Parathyroid adenoma (tissue), 2 donors: ENCODE results near the gene DSCAM.

ENCODE experiments used
- H2AFZ ChIP-seq: fragments of 300-600 bp; sonication (generic); one replicate; pipeline ENCODE4 v1.7.0; 2017; ENCODE audit warnings: antibody characterized with exemption, mild to moderate bottlenecking
- H3K27ac ChIP-seq: fragments of 300-600 bp; sonication (generic); one replicate; pipeline ENCODE4 v1.7.0; 2017
- H3K27me3 ChIP-seq: fragments of 300-600 bp; sonication (generic); one replicate; pipeline ENCODE4 v1.7.0; 2017; ENCODE audit warnings: low read length; ENCODE audit not compliant: control insufficient read depth, insufficient read depth
- H3K36me3 ChIP-seq: fragments of 300-600 bp; sonication (generic); one replicate; pipeline ENCODE4 v1.7.0; 2017; ENCODE audit warnings: low read length; ENCODE audit not compliant: control insufficient read depth, insufficient read depth
- H3K4me1 ChIP-seq: fragments of 300-600 bp; sonication (generic); one replicate; pipeline ENCODE4 v1.7.0; 2017; ENCODE audit warnings: control low read depth
- H3K4me2 ChIP-seq: fragments of 300-600 bp; sonication (generic); one replicate; pipeline ENCODE4 v1.7.0; 2017; ENCODE audit warnings: low read length
- H3K4me3 ChIP-seq: fragments of 300-600 bp; sonication (generic); one replicate; pipeline ENCODE4 v1.7.0; 2017; ENCODE audit warnings: low read depth, low read length
- H3K79me2 ChIP-seq: fragments of 300-600 bp; sonication (generic); one replicate; pipeline ENCODE4 v1.7.0; 2017; ENCODE audit warnings: control low read depth
- H3K9ac ChIP-seq: fragments of 300-600 bp; sonication (generic); one replicate; pipeline ENCODE4 v1.7.0; 2017; ENCODE audit warnings: mild to moderate bottlenecking
- H3K9me3 ChIP-seq: fragments of 300-600 bp; sonication (generic); one replicate; pipeline ENCODE4 v1.7.0; 2017; ENCODE audit warnings: low read length; ENCODE audit not compliant: control insufficient read depth
- CTCF ChIP-seq: fragments of 300-600 bp; sonication (generic); IDR thresholded peaks from one replicate; pipeline ENCODE4 v1.7.0; 2017; ENCODE audit warnings: antibody characterized with exemption, mild to moderate bottlenecking
- donor health status: primary hyperparathyroidism.

DSCAM gene

DNA sequence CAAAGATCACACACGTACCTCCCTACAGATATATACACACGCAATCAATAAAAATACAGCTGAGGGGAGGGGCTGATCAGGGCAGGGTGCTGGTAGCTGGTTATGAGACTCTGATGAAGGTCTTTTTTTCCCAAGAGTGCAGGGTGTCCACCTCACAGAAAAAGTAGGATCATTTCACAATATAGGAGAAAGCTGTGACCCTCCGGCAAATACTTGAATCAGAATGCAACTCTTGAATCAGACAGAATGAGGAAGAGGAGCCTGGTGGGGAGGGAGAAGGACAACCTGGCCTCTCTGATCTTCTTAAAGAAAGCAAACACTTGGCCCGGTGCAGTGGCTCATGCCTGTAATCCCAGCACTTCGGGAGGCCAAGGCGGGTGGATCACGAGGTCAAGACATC is 710.4 kb downstream of the DSCAM start:
- no peak overlapping the region for H2AFZ ChIP-seq
- no peak for TF ChIP-seq CTCF
- H3K9me3 ChIP-seq, result no peaks in the 10 kb centered on the region
- no peak overlapping the region for H3K9ac ChIP-seq
- no peak overlapping the region for H3K4me3 ChIP-seq
- H3K36me3 ChIP-seq, result no peaks in the 10 kb centered on the region
- no peak overlapping the region for H3K4me2 ChIP-seq
- H3K27ac ChIP-seq, result no peak overlapping the region
- H3K27me3 ChIP-seq, result no peaks in the 10 kb centered on the region
- H3K4me1 ChIP-seq, result no peaks in the 10 kb centered on the region
- no peaks in the 10 kb centered on the region for H3K79me2 ChIP-seq

GRCh38 chr21:40134731-40135492 is 712.0 kb downstream of the DSCAM start:
- no peak overlapping the region for H3K4me2 ChIP-seq
- TF ChIP-seq CTCF, result no peak
- no peaks in the 10 kb centered on the region for H3K9me3 ChIP-seq

DNA sequence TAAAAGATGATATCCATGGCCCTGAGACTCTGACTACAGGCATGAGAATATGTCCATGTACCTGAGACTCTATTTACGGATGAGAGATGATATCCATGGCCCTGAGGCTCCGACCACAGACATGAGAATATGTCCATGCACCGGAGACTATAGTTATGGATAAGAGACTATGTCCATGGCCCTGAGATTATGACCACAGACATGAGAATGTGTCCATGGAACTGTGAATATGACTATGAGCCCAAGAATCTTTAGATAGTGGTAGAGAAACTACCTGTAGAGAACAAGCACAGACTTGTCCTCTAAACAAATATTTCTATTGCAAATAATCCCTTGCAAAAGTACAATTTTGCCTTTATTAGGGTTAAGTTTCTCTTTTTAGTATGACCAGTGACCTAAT is 716.5 kb downstream of the DSCAM start:
- Histone ChIP-seq H3K4me2 (no peak overlapping the region), H3K36me3 (no peaks in the 10 kb centered on the region), H3K4me3 (no peak overlapping the region), H3K4me1 (no peaks in the 10 kb centered on the region), H3K9ac (no peak overlapping the region), H2AFZ (no peak overlapping the region), H3K79me2 (no peaks in the 10 kb centered on the region), H3K27me3 (no peaks in the 10 kb centered on the region), H3K27ac (no peak overlapping the region), H3K9me3 (no peaks in the 10 kb centered on the region)
- TF ChIP-seq CTCF, result no peak

More at GRCh38 chr21:40134731-40135492, 712.0 kb downstream of the DSCAM start:
- Histone ChIP-seq H3K4me1 (no peaks in the 10 kb centered on the region), H3K27ac (no peak overlapping the region), H3K9ac (no peak overlapping the region), H3K27me3 (no peaks in the 10 kb centered on the region), H3K36me3 (no peaks in the 10 kb centered on the region), H3K4me3 (no peak overlapping the region), H2AFZ (no peak overlapping the region), H3K79me2 (no peaks in the 10 kb centered on the region)

DNA sequence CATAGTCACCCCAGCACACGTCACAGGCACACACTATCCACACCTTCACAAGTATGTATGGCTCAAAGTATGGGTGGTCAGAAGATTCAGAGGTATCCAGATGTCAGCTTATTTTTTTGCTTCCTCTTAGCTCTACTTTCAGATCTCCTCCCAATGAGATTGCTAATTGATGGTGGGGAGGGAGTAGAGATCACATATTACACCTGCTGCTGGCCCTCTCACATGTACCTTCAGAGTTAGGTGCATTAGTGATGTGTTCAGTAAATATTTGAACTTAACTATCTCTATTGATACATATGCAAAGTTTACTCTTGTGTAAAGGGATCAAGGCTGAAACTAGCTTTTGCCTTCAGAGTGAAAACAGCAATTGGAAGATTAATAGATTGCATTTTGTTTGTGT is 717.1 kb downstream of the DSCAM start:
- Histone ChIP-seq H3K27me3 (no peaks in the 10 kb centered on the region), H3K79me2 (no peaks in the 10 kb centered on the region), H3K4me1 (no peaks in the 10 kb centered on the region), H3K27ac (no peak overlapping the region), H3K36me3 (no peaks in the 10 kb centered on the region), H3K4me2 (no peak overlapping the region), H3K4me3 (no peak overlapping the region), H2AFZ (no peak overlapping the region), H3K9ac (no peak overlapping the region), H3K9me3 (no peaks in the 10 kb centered on the region)
- TF ChIP-seq CTCF, result no peak

DNA sequence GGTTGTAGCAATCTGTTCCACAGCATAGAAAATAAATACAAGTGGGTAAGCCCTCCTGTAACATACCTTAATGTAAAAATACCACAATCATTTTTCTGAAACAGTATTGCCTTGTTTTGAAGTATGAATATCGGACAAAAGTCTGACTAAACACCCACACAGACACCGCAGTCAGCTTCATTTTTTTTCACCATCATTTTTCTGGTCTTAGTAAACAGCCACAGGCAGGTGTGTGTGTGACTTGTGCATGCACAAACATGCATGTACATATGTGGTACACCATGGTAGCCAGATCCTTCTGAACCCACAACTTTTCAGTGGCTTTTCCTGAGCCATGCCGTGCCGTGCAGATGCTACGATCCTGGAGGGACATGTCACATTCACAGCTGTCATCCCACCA is 718.1 kb downstream of the DSCAM start:
- no peak overlapping the region for H3K9ac ChIP-seq
- no peak overlapping the region for H3K27ac ChIP-seq
- H3K27me3 ChIP-seq, result no peaks in the 10 kb centered on the region
- H3K4me2 ChIP-seq, result no peak overlapping the region
- no peak overlapping the region for H2AFZ ChIP-seq
- H3K4me3 ChIP-seq, result no peak overlapping the region
- H3K36me3 ChIP-seq, result no peaks in the 10 kb centered on the region
- H3K79me2 ChIP-seq, result no peaks in the 10 kb centered on the region
- H3K9me3 ChIP-seq, result no peaks in the 10 kb centered on the region
- no peak for TF ChIP-seq CTCF
- no peaks in the 10 kb centered on the region for H3K4me1 ChIP-seq
